IMR-90 (cell line): ENCODE results near the gene KRI1. TPM values are rescaled to one million over a fixed set of nuclear protein-coding genes. Genes with fewer than 3 reads are reported as not detected.

Experiments
- ATAC-seq: fragments of 200-7000 bp; cut with Tn5 transposase; 2 replicates; pipeline ENCODE4 v1.9.1; 2020; ENCODE audit warnings: low read depth, mild to moderate bottlenecking, moderate library complexity
- BruUV-seq: library from RNA; stranded (reverse); fragments of 400-500 nt; replicated peaks from 2 replicates; lab custom pipeline; 2021; lab: Mats Ljungman, UMichigan
- CTCF ChIA-PET: fragments of 300-600 bp; formaldehyde crosslinking; extraction: SDS; loops from one replicate; lab custom pipeline; 2021; ENCODE audit warnings: antibody characterized with exemption; lab: Yijun Ruan, JAX
- POLR2A ChIA-PET: fragments of 300-600 bp; sonication (Branson Sonifier 250); formaldehyde crosslinking; loops from one replicate; lab custom pipeline; 2022; ENCODE audit warnings: antibody characterized with exemption; ENCODE audit not compliant: unreplicated experiment; lab: Charles Lee
- DNase-seq: peaks from one replicate; pipeline ENCODE4 v3.0.0; 2013
- H2AFZ ChIP-seq: replicated peaks from 2 replicates; pipeline ENCODE3; 2013; ENCODE audit warnings: low read length, mild to moderate bottlenecking; ENCODE audit not compliant: poor library complexity
- H2AK5ac ChIP-seq: 2 replicates; pipeline ENCODE4 v1.6.1; 2013; ENCODE audit warnings: low read depth, low read length, inconsistent platforms
- H2AK9ac ChIP-seq: replicated peaks from 2 replicates; pipeline ENCODE3; 2013; ENCODE audit warnings: mild to moderate bottlenecking, low read depth, low read length, moderate library complexity; ENCODE audit not compliant: poor library complexity
- H2BK120ac ChIP-seq: 2 replicates; pipeline ENCODE4 v1.6.1; 2013; ENCODE audit warnings: low read depth, low read length, inconsistent platforms
- H2BK15ac ChIP-seq: 3 replicates; pipeline ENCODE4 v1.6.1; 2013; ENCODE audit warnings: low read depth, low read length, inconsistent platforms
- H2BK20ac ChIP-seq: 2 replicates; pipeline ENCODE4 v1.6.1; 2013; ENCODE audit warnings: low read depth, mild to moderate bottlenecking, inconsistent platforms, low read length, moderate library complexity
- H2BK5ac ChIP-seq: 2 replicates; pipeline ENCODE4 v1.6.1; 2013; ENCODE audit warnings: mild to moderate bottlenecking, low read depth, low read length, inconsistent platforms; ENCODE audit not compliant: poor library complexity, severe bottlenecking
- H3K14ac ChIP-seq: replicated peaks from 2 replicates; pipeline ENCODE4 v1.6.1; 2013; ENCODE audit warnings: low read depth, low read length, inconsistent platforms
- H3K18ac ChIP-seq: 2 replicates; pipeline ENCODE4 v1.6.1; 2013; ENCODE audit warnings: low read depth, low read length, control low read depth
- H3K23ac ChIP-seq: 2 replicates; pipeline ENCODE4 v1.6.1; 2013; ENCODE audit warnings: low read depth, low read length, inconsistent platforms
- H3K27ac ChIP-seq: 2 replicates; pipeline ENCODE4 v1.5.1; 2013; ENCODE audit warnings: mild to moderate bottlenecking, control low read depth, low read length; ENCODE audit not compliant: insufficient read depth
- H3K27me3 ChIP-seq: 2 replicates; pipeline ENCODE4 v1.6.1; 2013; ENCODE audit warnings: low read length; ENCODE audit not compliant: control insufficient read depth, insufficient read depth
- H3K36me3 ChIP-seq: 2 replicates; pipeline ENCODE4 v1.6.1; 2013; ENCODE audit warnings: low read length, mixed read lengths; ENCODE audit not compliant: control insufficient read depth, insufficient read depth
- H3K4ac ChIP-seq: 2 replicates; pipeline ENCODE4 v1.6.1; 2013; ENCODE audit warnings: low read depth, low read length, inconsistent platforms
- H3K4me1 ChIP-seq: 2 replicates; pipeline ENCODE4 v1.6.1; 2013; ENCODE audit warnings: low read length, mixed read lengths; ENCODE audit not compliant: control insufficient read depth, insufficient read depth
- H3K4me2 ChIP-seq: 2 replicates; pipeline ENCODE4 v1.6.1; 2013; ENCODE audit warnings: low read depth, mild to moderate bottlenecking, control low read depth, low read length, moderate library complexity
- H3K4me3 ChIP-seq: 2 replicates; pipeline ENCODE4 v1.5.1; 2013; ENCODE audit warnings: low read depth, mild to moderate bottlenecking, control low read depth, low read length, moderate library complexity; ENCODE audit not compliant: insufficient read depth
- H3K56ac ChIP-seq: 2 replicates; pipeline ENCODE4 v1.6.1; 2013; ENCODE audit warnings: low read length, inconsistent platforms; ENCODE audit not compliant: insufficient read depth; ENCODE audit errors: extremely low read depth
- H3K79me1 ChIP-seq, 2 experiments: 2 replicates each; pipeline ENCODE4 v1.6.1; 2013; ENCODE audit warnings: low read length in 2 of 2, inconsistent platforms in 1 of 2, low read depth in 1 of 2
- H3K9ac ChIP-seq: 2 replicates; pipeline ENCODE4 v1.6.1; 2013; ENCODE audit warnings: low read depth, low read length, control low read depth
- H3K9me1 ChIP-seq: 2 replicates; pipeline ENCODE4 v1.6.1; 2013; ENCODE audit warnings: low read length, inconsistent platforms; ENCODE audit not compliant: insufficient read depth
- H3K9me3 ChIP-seq: 2 replicates; pipeline ENCODE4 v1.6.1; 2013; ENCODE audit warnings: low read length; ENCODE audit not compliant: control insufficient read depth, insufficient read depth
- H4K20me1 ChIP-seq: 2 replicates; pipeline ENCODE4 v1.6.1; 2013; ENCODE audit warnings: low read length, inconsistent platforms; ENCODE audit not compliant: insufficient read depth
- H4K5ac ChIP-seq: 2 replicates; pipeline ENCODE4 v1.6.1; 2013; ENCODE audit warnings: mild to moderate bottlenecking, low read depth, low read length, control low read depth
- H4K8ac ChIP-seq, 2 experiments: 2 replicates each; pipeline ENCODE4 v1.6.1; 2013; ENCODE audit warnings: low read depth in 2 of 2, low read length in 2 of 2, control low read depth in 1 of 2, inconsistent platforms in 1 of 2
- H4K91ac ChIP-seq: 2 replicates; pipeline ENCODE4 v1.6.1; 2013; ENCODE audit warnings: low read depth, low read length, inconsistent platforms; ENCODE audit not compliant: insufficient read depth
- BHLHE40 ChIP-seq: fragments of 150-350 bp; IDR thresholded peaks from 2 replicates; pipeline ENCODE4 v1.6.1; 2016; ENCODE audit warnings: mild to moderate bottlenecking, low read depth, low read length
- CEBPB ChIP-seq: IDR thresholded peaks from 2 replicates; pipeline ENCODE4 v1.6.1; 2012; ENCODE audit warnings: low read depth, low read length, improper control_type of control experiment
- CHD1 ChIP-seq: IDR thresholded peaks from 2 replicates; pipeline ENCODE4 v1.6.1; 2012; ENCODE audit warnings: low read depth, low read length, improper control_type of control experiment
- FOS ChIP-seq: fragments of 150-350 bp; IDR thresholded peaks from 2 replicates; pipeline ENCODE4 v1.6.1; 2016; ENCODE audit warnings: low read depth, low read length
- MAFK ChIP-seq: IDR thresholded peaks from 2 replicates; pipeline ENCODE4 v1.6.1; 2012; ENCODE audit warnings: low read depth, low read length, improper control_type of control experiment
- MAZ ChIP-seq: IDR thresholded peaks from 2 replicates; pipeline ENCODE4 v1.6.1; 2012; ENCODE audit warnings: low read depth, mild to moderate bottlenecking, low read length, improper control_type of control experiment, moderate library complexity, borderline replicate concordance
- MXI1 ChIP-seq: IDR thresholded peaks from 2 replicates; pipeline ENCODE4 v1.6.1; 2012; ENCODE audit warnings: low read depth, mild to moderate bottlenecking, low read length, moderate library complexity, borderline replicate concordance
- NFE2L2 ChIP-seq: fragments of 150-350 bp; IDR thresholded peaks from 2 replicates; pipeline ENCODE4 v1.6.1; 2016; ENCODE audit warnings: low read depth, mild to moderate bottlenecking, low read length
- POLR2A ChIP-seq: IDR thresholded peaks from 2 replicates; pipeline ENCODE4 v1.6.1; 2012; ENCODE audit warnings: mild to moderate bottlenecking, low read depth, low read length
- RCOR1 ChIP-seq: IDR thresholded peaks from 2 replicates; pipeline ENCODE4 v1.6.1; 2012; ENCODE audit warnings: mild to moderate bottlenecking, low read length, improper control_type of control experiment; ENCODE audit not compliant: insufficient replicate concordance
- RFX5 ChIP-seq: IDR thresholded peaks from 2 replicates; pipeline ENCODE4 v1.8.0; 2012; ENCODE audit warnings: low read depth, mild to moderate bottlenecking, low read length, moderate library complexity
- USF2 ChIP-seq: fragments of 150-350 bp; IDR thresholded peaks from 2 replicates; pipeline ENCODE4 v1.6.1; 2017; ENCODE audit warnings: mild to moderate bottlenecking, antibody characterized with exemption, low read length, low read depth
- WGBS, 2 experiments: methylation state at CpG; one replicate each; pipeline versions ENCODE4 v1.1.5 to v1.1.7; 2013; ENCODE audit warnings: missing lambda C conversion rate in 2 of 2; ENCODE audit not compliant: insufficient read length in 1 of 2; ENCODE audit errors: extremely low coverage in 2 of 2; 5-methylcytosine and 5-hydroxymethylcytosine counted together
- dilution Hi-C: fragments of 300-500 bp; cut with HindIII; formaldehyde crosslinking; loops from one replicate; pipeline ENCODE4 v1.14.3; 2018; ENCODE audit warnings: low sequenced_read_pairs; ENCODE audit not compliant: unreplicated experiment
- in situ Hi-C: fragments of 300-500 bp; cut with MboI; formaldehyde crosslinking; loops from 3 replicates; pipeline ENCODE4 v1.14.3; 2019; ENCODE audit warnings: low sequenced_read_pairs, inconsistent platforms, mixed read lengths
- intact Hi-C: fragments of 100-400 bp; cut with micrococcal nuclease; formaldehyde crosslinking; loops from 2 replicates; pipeline ENCODE4 v1.10.0; 2022
- polyA plus RNA-seq, 3 experiments: library from polyadenylated mRNA; depleted of rRNA; stranded (reverse); fragments of >200 nt; gene quantifications; 2 replicates each; pipeline ENCODE4 v1.2.3, GENCODE V29; 2012; ENCODE audit warnings: low replicate concordance in 1 of 3
- total RNA-seq: library from RNA; depleted of rRNA; stranded (reverse); fragments of >200 nt; gene quantifications from 2 replicates; pipeline ENCODE4 v1.2.3, GENCODE V29; 2012
- TF ChIP-seq, protein P1 (sequence below): conservative IDR thresholded peaks from 2 replicates; pipeline ENCODE4 v1.5.1; 2012; ENCODE audit warnings: mild to moderate bottlenecking, low read depth, low read length, improper control_type of control experiment

Gene KRI1
- total and polyA plus RNA-seq, 2 of the 4 experiments (the other 2 are of a cell fraction), result 5.7 to 13.3 TPM

- Histone ChIP-seq H2BK120ac (no peak overlapping the region), H4K91ac (no peak overlapping the region), H3K4ac (no peak overlapping the region), H3K36me3 (no peaks in the 10 kb centered on the region), H3K9ac (no peak overlapping the region), H2AK9ac (no peak overlapping the region), H2BK15ac (no peak overlapping the region), H4K5ac (no peak overlapping the region), H4K20me1 (no peaks in the 10 kb centered on the region), H3K4me3 (no peak overlapping the region), H4K8ac (no peak overlapping the region), H3K18ac (no peak overlapping the region), H3K56ac (no peak overlapping the region), H3K14ac (no peak overlapping the region), H2AFZ (no peak overlapping the region), H3K27ac (no peak overlapping the region), H3K23ac (no peak overlapping the region), H2AK5ac (no peak overlapping the region), H3K9me1 (no peaks in the 10 kb centered on the region), H3K4me2 (no peak overlapping the region), H2BK5ac (no peak overlapping the region), H3K4me1 (peaks cover 4% of the 10 kb centered on the region), H3K79me1 (no peaks in the 10 kb centered on the region), H3K27me3 (peaks cover 49% of the 10 kb centered on the region), H3K9me3 (no peaks in the 10 kb centered on the region), H2BK20ac (no peak overlapping the region)
- in situ Hi-C loops (no loop called here), intact Hi-C loops (no loop called here), dilution Hi-C loops (no loop called here)
- no TSS peak for BruUV-seq
- ChIA-PET POLR2A (no interaction called here), CTCF (interaction anchor here (1.7 kb wide), 1 partner anchor 10 kb away, joined by 4 read pairs; no protein-coding TSS in a partner anchor)
- WGBS, 2 experiments, result 87% methylated on average over 3 of the region's 5 CpGs; no CpG with 5 or more reads in 1 of the 2 experiments
- DNase-seq (no peak), ATAC-seq (no peak)
- TF ChIP-seq BHLHE40 (no peak), MAFK (no peak), CEBPB (no peak), CHD1 (no peak), RFX5 (no peak), NFE2L2 (no peak), POLR2A (no peak), FOS (no peak), RCOR1 (no peak), MXI1 (no peak), MAZ (no peak), USF2 (no peak)
- TF ChIP-seq, protein P1, sequence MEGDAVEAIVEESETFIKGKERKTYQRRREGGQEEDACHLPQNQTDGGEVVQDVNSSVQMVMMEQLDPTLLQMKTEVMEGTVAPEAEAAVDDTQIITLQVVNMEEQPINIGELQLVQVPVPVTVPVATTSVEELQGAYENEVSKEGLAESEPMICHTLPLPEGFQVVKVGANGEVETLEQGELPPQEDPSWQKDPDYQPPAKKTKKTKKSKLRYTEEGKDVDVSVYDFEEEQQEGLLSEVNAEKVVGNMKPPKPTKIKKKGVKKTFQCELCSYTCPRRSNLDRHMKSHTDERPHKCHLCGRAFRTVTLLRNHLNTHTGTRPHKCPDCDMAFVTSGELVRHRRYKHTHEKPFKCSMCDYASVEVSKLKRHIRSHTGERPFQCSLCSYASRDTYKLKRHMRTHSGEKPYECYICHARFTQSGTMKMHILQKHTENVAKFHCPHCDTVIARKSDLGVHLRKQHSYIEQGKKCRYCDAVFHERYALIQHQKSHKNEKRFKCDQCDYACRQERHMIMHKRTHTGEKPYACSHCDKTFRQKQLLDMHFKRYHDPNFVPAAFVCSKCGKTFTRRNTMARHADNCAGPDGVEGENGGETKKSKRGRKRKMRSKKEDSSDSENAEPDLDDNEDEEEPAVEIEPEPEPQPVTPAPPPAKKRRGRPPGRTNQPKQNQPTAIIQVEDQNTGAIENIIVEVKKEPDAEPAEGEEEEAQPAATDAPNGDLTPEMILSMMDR, result no peak
These were observed 49.8 kb downstream of the KRI1 start for GRCh38 chr19:10516064-10516385.
